Endodermal cell (in vitro differentiated cells): ENCODE measurements around the gene CRTC1. TPM values are rescaled to one million over a fixed set of nuclear protein-coding genes. Genes with fewer than 3 reads are reported as not detected.

Experiments used
- DNase-seq: peaks from one replicate; pipeline ENCODE4 v3.0.0-alpha.2; 2017
- H3K27ac ChIP-seq: 2 replicates; pipeline ENCODE4 v1.5.1; 2013; ENCODE audit warnings: mild to moderate bottlenecking, low read depth, low read length, moderate library complexity
- H3K27me3 ChIP-seq: 2 replicates; pipeline ENCODE4 v1.6.1; 2013; ENCODE audit warnings: mild to moderate bottlenecking, low read length, moderate library complexity; ENCODE audit not compliant: insufficient read depth, control insufficient read depth, poor library complexity, severe bottlenecking
- H3K36me3 ChIP-seq: 2 replicates; pipeline ENCODE4 v1.7.0; 2013; ENCODE audit warnings: mild to moderate bottlenecking, low read length, moderate library complexity; ENCODE audit not compliant: control insufficient read depth, insufficient read depth
- H3K4me1 ChIP-seq: one replicate; pipeline ENCODE4 v1.7.0; 2013; ENCODE audit warnings: low read length; ENCODE audit not compliant: control insufficient read depth, insufficient read depth
- H3K4me3 ChIP-seq: 2 replicates; pipeline ENCODE4 v1.5.1; 2013; ENCODE audit warnings: mild to moderate bottlenecking, low read length, moderate library complexity
- H3K9ac ChIP-seq: 2 replicates; pipeline ENCODE4 v1.6.1; 2013; ENCODE audit warnings: mild to moderate bottlenecking, low read length, moderate library complexity; ENCODE audit not compliant: poor library complexity, severe bottlenecking; ENCODE audit errors: extremely low read depth
- H3K9me3 ChIP-seq: 2 replicates; pipeline ENCODE4 v1.6.1; 2013; ENCODE audit warnings: mild to moderate bottlenecking, low read length, moderate library complexity; ENCODE audit not compliant: control insufficient read depth
- H3K27ac Mint-ChIP-seq: 2 replicates; pipeline ENCODE4 v1.8.0; 2020; ENCODE audit warnings: mixed read lengths
- H3K27me3 Mint-ChIP-seq: 2 replicates; pipeline ENCODE4 v1.8.0; 2021; ENCODE audit warnings: mild to moderate bottlenecking, mixed read lengths; ENCODE audit not compliant: insufficient read depth
- H3K36me3 Mint-ChIP-seq: 2 replicates; pipeline ENCODE4 v1.8.0; 2020; ENCODE audit warnings: low read depth, mixed read lengths
- H3K4me1 Mint-ChIP-seq: 2 replicates; pipeline ENCODE4 v1.8.0; 2020; ENCODE audit warnings: mixed read lengths
- H3K4me3 Mint-ChIP-seq: 2 replicates; pipeline ENCODE4 v1.8.0; 2020; ENCODE audit warnings: mild to moderate bottlenecking, moderate library complexity, mixed read lengths
- H3K9me3 Mint-ChIP-seq: 2 replicates; pipeline ENCODE4 v1.8.0; 2020; ENCODE audit warnings: mild to moderate bottlenecking, mixed read lengths
- WGBS, 2 experiments: methylation state at CpG; one replicate each; pipeline versions ENCODE4 v1.1.5 to v1.1.7; 2013; ENCODE audit warnings: missing lambda C conversion rate in 2 of 2, mixed read lengths in 1 of 2; ENCODE audit not compliant: insufficient coverage in 1 of 2, insufficient read length in 1 of 2; 5-methylcytosine and 5-hydroxymethylcytosine counted together
- total RNA-seq, 2 donors: library from RNA; stranded (reverse); fragmentation: NEBNext Ultra II Directional in 1 of 2; extraction: Animal tissue kit (Norgen Biotek cat#: 25700) in 1 of 2; gene quantifications; 2 replicates in 1 of 2; 3 replicates in 1 of 2; pipeline ENCODE4 v1.2.1, GENCODE V29; 2021
- TF ChIP-seq, protein P1 (sequence below): fragments of 200-600 bp; sonication (generic); conservative IDR thresholded peaks from 2 replicates; pipeline ENCODE4 v1.5.0; 2021; ENCODE audit warnings: antibody characterized with exemption, mild to moderate bottlenecking

The CRTC1 gene
- total RNA-seq, 2 donors from 2014 or later = 26.6 to 29.7 TPM

DNA sequence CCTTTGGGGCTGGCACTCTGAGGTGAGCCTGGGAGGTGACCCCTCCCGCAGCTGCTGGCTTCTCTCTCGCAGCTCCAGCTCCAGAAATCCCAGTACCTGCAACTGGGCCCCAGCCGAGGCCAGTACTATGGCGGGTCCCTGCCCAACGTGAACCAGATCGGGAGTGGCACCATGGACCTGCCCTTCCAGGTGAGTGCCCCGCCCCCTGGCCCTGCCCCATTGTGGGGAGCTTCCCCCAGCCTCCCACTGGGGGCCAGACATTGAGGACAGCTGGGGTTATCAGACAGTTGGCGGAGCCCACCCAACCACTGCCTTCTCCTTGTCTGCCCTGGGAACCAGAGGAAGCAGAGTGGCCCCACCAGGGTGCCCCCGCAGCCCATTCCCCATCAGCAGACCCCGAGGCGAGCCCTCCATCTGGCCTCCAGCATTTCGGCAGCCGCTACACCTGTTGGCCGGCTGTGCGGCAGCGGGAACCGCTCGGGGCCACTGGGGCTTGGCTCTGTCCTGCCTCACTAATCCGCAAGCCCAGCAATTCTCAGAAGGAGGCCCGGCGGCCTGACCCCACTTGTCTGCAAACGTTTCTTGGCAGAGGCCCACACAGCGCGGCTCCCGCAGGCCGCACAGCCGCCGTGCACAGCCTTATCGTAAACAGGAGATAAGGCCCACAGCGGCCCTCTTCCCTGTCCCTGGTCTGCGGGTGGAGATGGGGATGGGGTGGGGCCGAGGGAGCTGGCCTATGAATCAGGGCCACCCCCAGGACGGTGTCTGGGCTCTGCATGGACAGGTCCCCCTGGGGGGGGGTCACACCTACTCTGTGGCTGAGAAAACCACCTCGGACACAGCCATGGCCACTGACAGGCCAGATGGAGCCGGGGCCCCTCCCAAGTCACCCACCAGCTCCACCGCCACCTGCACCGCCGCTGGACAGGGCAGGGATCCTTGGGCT is 59.6 kb downstream of the CRTC1 start:
- H3K4me1 Mint-ChIP-seq = peaks cover 36% of the 10 kb centered on the region
- no peaks in the 10 kb centered on the region for H3K27me3 Mint-ChIP-seq
- H3K36me3 ChIP-seq = no peaks in the 10 kb centered on the region
- H3K4me1 ChIP-seq = peaks cover 24% of the 10 kb centered on the region
- DNase-seq = peak; percentile 54
- 94 to 95% methylated on average over 18 to 37 of the region's 38 CpGs for WGBS, 2 experiments
- no peak overlapping the region for H3K4me3 Mint-ChIP-seq
- H3K9me3 ChIP-seq = no peaks in the 10 kb centered on the region
- H3K27ac ChIP-seq = peak overlapping the region; percentile 53
- no peaks in the 10 kb centered on the region for H3K36me3 Mint-ChIP-seq
- TF ChIP-seq, protein P1, sequence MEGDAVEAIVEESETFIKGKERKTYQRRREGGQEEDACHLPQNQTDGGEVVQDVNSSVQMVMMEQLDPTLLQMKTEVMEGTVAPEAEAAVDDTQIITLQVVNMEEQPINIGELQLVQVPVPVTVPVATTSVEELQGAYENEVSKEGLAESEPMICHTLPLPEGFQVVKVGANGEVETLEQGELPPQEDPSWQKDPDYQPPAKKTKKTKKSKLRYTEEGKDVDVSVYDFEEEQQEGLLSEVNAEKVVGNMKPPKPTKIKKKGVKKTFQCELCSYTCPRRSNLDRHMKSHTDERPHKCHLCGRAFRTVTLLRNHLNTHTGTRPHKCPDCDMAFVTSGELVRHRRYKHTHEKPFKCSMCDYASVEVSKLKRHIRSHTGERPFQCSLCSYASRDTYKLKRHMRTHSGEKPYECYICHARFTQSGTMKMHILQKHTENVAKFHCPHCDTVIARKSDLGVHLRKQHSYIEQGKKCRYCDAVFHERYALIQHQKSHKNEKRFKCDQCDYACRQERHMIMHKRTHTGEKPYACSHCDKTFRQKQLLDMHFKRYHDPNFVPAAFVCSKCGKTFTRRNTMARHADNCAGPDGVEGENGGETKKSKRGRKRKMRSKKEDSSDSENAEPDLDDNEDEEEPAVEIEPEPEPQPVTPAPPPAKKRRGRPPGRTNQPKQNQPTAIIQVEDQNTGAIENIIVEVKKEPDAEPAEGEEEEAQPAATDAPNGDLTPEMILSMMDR = no peak
- no peaks in the 10 kb centered on the region for H3K27me3 ChIP-seq
- H3K27ac Mint-ChIP-seq = no peak overlapping the region
- no peak overlapping the region for H3K9ac ChIP-seq
- no peak overlapping the region for H3K4me3 ChIP-seq
- H3K9me3 Mint-ChIP-seq = no peaks in the 10 kb centered on the region

- Histone ChIP-seq H3K4me3 (no peak overlapping the region), H3K27me3 (no peaks in the 10 kb centered on the region), H3K9me3 (no peaks in the 10 kb centered on the region), H3K4me1 (peaks cover 24% of the 10 kb centered on the region), H3K36me3 (no peaks in the 10 kb centered on the region), H3K27ac (no peak overlapping the region), H3K9ac (no peak overlapping the region)
- Mint-ChIP-seq H3K9me3 (no peaks in the 10 kb centered on the region), H3K4me1 (peaks cover 29% of the 10 kb centered on the region), H3K27me3 (no peaks in the 10 kb centered on the region), H3K4me3 (no peak overlapping the region), H3K27ac (no peak overlapping the region), H3K36me3 (no peaks in the 10 kb centered on the region)
- WGBS, 2 experiments = 95 to 96% methylated on average over 24 to 36 of the region's 36 CpGs
- DNase-seq = peak; percentile 45
- TF ChIP-seq, protein P1 = no peak
Measured at GRCh38 chr19:18743784-18744418, 60.4 kb downstream of the CRTC1 start.

GRCh38 chr19:18745012-18745735 is 61.7 kb downstream of the CRTC1 start:
- no peaks in the 10 kb centered on the region for H3K9me3 Mint-ChIP-seq
- WGBS, 2 experiments = 94 to 96% methylated on average over 11 to 26 of the region's 26 CpGs
- H3K4me3 ChIP-seq = no peak overlapping the region
- peaks cover 1% of the 10 kb centered on the region for H3K36me3 Mint-ChIP-seq
- H3K4me1 ChIP-seq = peaks cover 18% of the 10 kb centered on the region
- peak; percentile 43 for DNase-seq
- no peak overlapping the region for H3K27ac ChIP-seq
- no peaks in the 10 kb centered on the region for H3K27me3 ChIP-seq
- no peaks in the 10 kb centered on the region for H3K27me3 Mint-ChIP-seq
- H3K9ac ChIP-seq = no peak overlapping the region
- no peaks in the 10 kb centered on the region for H3K9me3 ChIP-seq
- H3K27ac Mint-ChIP-seq = no peak overlapping the region
- no peak overlapping the region for H3K4me3 Mint-ChIP-seq
- H3K36me3 ChIP-seq = no peaks in the 10 kb centered on the region
- TF ChIP-seq, protein P1 = no peak
- peaks cover 24% of the 10 kb centered on the region for H3K4me1 Mint-ChIP-seq
